K562 (cell line): Measurements from ENCODE around the gene LYVE1. TPM values are rescaled to one million over a fixed set of nuclear protein-coding genes. Genes with fewer than 3 reads are reported as not detected.
A peak's percentile ranks its signal among the peaks of the same experiment; 100 is the strongest.

Source experiments
- BDP1 ChIP-seq: IDR thresholded peaks from 3 replicates; pipeline ENCODE4 v1.6.1; 2011; ENCODE audit not compliant: insufficient read length, insufficient read depth
- CBFA2T3 ChIP-seq: fragments of 450-650 bp; IDR thresholded peaks from 2 replicates; pipeline ENCODE4 v1.6.1; 2017
- PHF20 ChIP-seq: fragments of 450-650 bp; IDR thresholded peaks from 2 replicates; pipeline ENCODE4 v1.6.1; 2018; ENCODE audit not compliant: partially characterized antibody
- POLR2AphosphoS5 ChIP-seq: IDR thresholded peaks from 2 replicates; pipeline ENCODE4 v1.6.1; 2011; ENCODE audit warnings: mild to moderate bottlenecking, low read depth, low read length, moderate library complexity; ENCODE audit not compliant: control insufficient read depth, insufficient read depth
- PRPF4 ChIP-seq: fragments of 200-400 bp; formaldehyde crosslinking; IDR thresholded peaks from one replicate; pipeline ENCODE4 v1.6.1; 2017; ENCODE audit warnings: low read length, low read depth, mild to moderate bottlenecking; ENCODE audit not compliant: insufficient read depth, poor library complexity, severe bottlenecking
- SAFB2 ChIP-seq: fragments of 200-400 bp; formaldehyde crosslinking; IDR thresholded peaks from 2 replicates; pipeline ENCODE4 v1.6.1; 2018; ENCODE audit warnings: borderline replicate concordance, low read length, low read depth, moderate library complexity; ENCODE audit not compliant: severe bottlenecking
- SMARCA4 ChIP-seq: fragments of 450-650 bp; IDR thresholded peaks from 2 replicates; pipeline ENCODE4 v1.6.1; 2016
- SRSF3 ChIP-seq: fragments of 200-400 bp; formaldehyde crosslinking; IDR thresholded peaks from 2 replicates; pipeline ENCODE4 v1.6.1; 2016; ENCODE audit warnings: mild to moderate bottlenecking, low read length, moderate library complexity; ENCODE audit not compliant: insufficient read depth
- TAL1 ChIP-seq: fragments of 450-650 bp; IDR thresholded peaks from 2 replicates; pipeline ENCODE4 v1.6.1; 2016; ENCODE audit warnings: mild to moderate bottlenecking
- TCF3 ChIP-seq: sonication (generic); formaldehyde crosslinking; IDR thresholded peaks from 2 replicates; pipeline ENCODE4 v1.4.0; 2020; ENCODE audit warnings: mild to moderate bottlenecking, missing genetic modification reagents
- TEAD4 ChIP-seq, 2 experiments: sonication (generic) in 1 of 2; formaldehyde crosslinking in 1 of 2; IDR thresholded peaks; 2 replicates each; pipeline versions ENCODE4 v1.6.1 to v1.8.0; 2012 to 2022; ENCODE audit warnings: borderline replicate concordance in 1 of 2, inconsistent platforms in 1 of 2, low read length in 1 of 2, mild to moderate bottlenecking in 1 of 2, missing genetic modification reagents in 1 of 2
- ZBTB40 ChIP-seq, 2 experiments: fragments of 450-650 bp in 1 of 2; sonication (generic) in 1 of 2; formaldehyde crosslinking in 1 of 2; IDR thresholded peaks; 2 replicates each; pipeline versions ENCODE4 v1.7.1 to v1.9.0; 2016 to 2022; ENCODE audit warnings: inconsistent platforms in 1 of 2, mild to moderate bottlenecking in 1 of 2, missing genetic modification reagents in 1 of 2
- ZNF384 ChIP-seq: IDR thresholded peaks from 2 replicates; pipeline ENCODE4 v1.6.1; 2012; ENCODE audit warnings: low read depth, low read length, improper control_type of control experiment
- ZNF395 ChIP-seq: fragments of 200-800 bp; sonication (Bioruptor generic); IDR thresholded peaks from 2 replicates; pipeline ENCODE4 v1.6.1; 2017; ENCODE audit warnings: missing genetic modification characterization, missing compliant biosample characterization
- ZNF696 ChIP-seq: fragments of 250-450 bp; sonication (Bioruptor Pico); conservative IDR thresholded peaks from 2 replicates; pipeline ENCODE4 v1.4.0; 2020; ENCODE audit warnings: mild to moderate bottlenecking, moderate library complexity
- polyA plus RNA-seq, 8 experiments: library from polyadenylated mRNA; depleted of rRNA in 4 of 8; stranded (reverse) in 5 of 8; unstranded in 3 of 8; fragments of >200 nt; fragmentation: Nextera tagmentation in 2 of 8; fragmentation: Illumina TruSeq in 1 of 8; extraction: Ambion mirVana in 2 of 8; extraction: Trizol in 1 of 8; gene quantifications; 2 replicates each; pipeline versions ENCODE4 v1.2.1 to v1.2.3, GENCODE V29; 2011 to 2014; ENCODE audit warnings: inconsistent platforms in 1 of 8, missing spikeins in 1 of 8
- total RNA-seq, 7 experiments: library from RNA; depleted of rRNA in 6 of 7; stranded (reverse); fragments of >200 nt in 6 of 7; fragmentation: Illumina TruSeq in 2 of 7; extraction: Trizol in 2 of 7; gene quantifications; 2 replicates each; pipeline versions ENCODE4 v1.2.1 to v1.2.3, GENCODE V29; 2011 to 2021; ENCODE audit warnings: low replicate concordance in 1 of 7
- TF ChIP-seq, protein P1 (sequence below), 3 experiments: IDR thresholded peaks in 2 of 3; conservative IDR thresholded peaks in 1 of 3; 2 replicates each; pipeline ENCODE4 v1.5.1; 2011 to 2012; ENCODE audit warnings: low read length in 3 of 3, mild to moderate bottlenecking in 3 of 3, control low read depth in 2 of 3, improper control_type of control experiment in 1 of 3, inconsistent platforms in 1 of 3, low read depth in 1 of 3, mixed read lengths in 1 of 3, moderate library complexity in 1 of 3; ENCODE audit not compliant: insufficient read depth in 2 of 3

The LYVE1 gene
- total and polyA plus RNA-seq, 9 of the 15 experiments (the other 6 are each of a cell fraction or from before 2014, with no cell fraction given), result 0.06 to 1.1 (median 0.14) TPM; not detected in 1

- no peak for TF ChIP-seq POLR2AphosphoS5
- no peak for TF ChIP-seq ZBTB40 (IDR thresholded peaks at IDR 0.05)
- no peak for TF ChIP-seq ZBTB40 (CRISPR knock-in tag; IDR thresholded peaks at IDR 0.05)
- TF ChIP-seq ZNF696 (CRISPR knock-in tag), result no peak
- TF ChIP-seq TCF3 (CRISPR knock-in tag), result peak; percentile 48
- TF ChIP-seq, protein P1, sequence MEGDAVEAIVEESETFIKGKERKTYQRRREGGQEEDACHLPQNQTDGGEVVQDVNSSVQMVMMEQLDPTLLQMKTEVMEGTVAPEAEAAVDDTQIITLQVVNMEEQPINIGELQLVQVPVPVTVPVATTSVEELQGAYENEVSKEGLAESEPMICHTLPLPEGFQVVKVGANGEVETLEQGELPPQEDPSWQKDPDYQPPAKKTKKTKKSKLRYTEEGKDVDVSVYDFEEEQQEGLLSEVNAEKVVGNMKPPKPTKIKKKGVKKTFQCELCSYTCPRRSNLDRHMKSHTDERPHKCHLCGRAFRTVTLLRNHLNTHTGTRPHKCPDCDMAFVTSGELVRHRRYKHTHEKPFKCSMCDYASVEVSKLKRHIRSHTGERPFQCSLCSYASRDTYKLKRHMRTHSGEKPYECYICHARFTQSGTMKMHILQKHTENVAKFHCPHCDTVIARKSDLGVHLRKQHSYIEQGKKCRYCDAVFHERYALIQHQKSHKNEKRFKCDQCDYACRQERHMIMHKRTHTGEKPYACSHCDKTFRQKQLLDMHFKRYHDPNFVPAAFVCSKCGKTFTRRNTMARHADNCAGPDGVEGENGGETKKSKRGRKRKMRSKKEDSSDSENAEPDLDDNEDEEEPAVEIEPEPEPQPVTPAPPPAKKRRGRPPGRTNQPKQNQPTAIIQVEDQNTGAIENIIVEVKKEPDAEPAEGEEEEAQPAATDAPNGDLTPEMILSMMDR (IDR thresholded peaks at IDR 0.05 in 2 of 3, conservative IDR thresholded peaks at IDR 0.05 in 1 of 3; ENCODE audit: insufficient read depth in 2 of 3, low read depth in 1 of 3, low read length in 3 of 3), result no peak
- TF ChIP-seq ZNF384, result no peak
- TF ChIP-seq SAFB2, result no peak
- no peak for TF ChIP-seq ZNF395 (CRISPR knock-in tag)
- TF ChIP-seq TAL1, result peak; percentile 29; the same call in 1 of the 2 replicates
- TF ChIP-seq PHF20, result no peak
- TF ChIP-seq TEAD4 (IDR thresholded peaks at IDR 0.05; ENCODE audit: low read length), result peak; percentile 52; the same call in 1 of the 2 replicates
- no peak for TF ChIP-seq TEAD4 (CRISPR knock-in tag; IDR thresholded peaks at IDR 0.05; ENCODE audit: borderline replicate concordance)
- TF ChIP-seq SRSF3, result no peak
- TF ChIP-seq BDP1, result no peak
- peak; percentile 45 for TF ChIP-seq CBFA2T3
- no peak for TF ChIP-seq PRPF4
- 0 out of 2 replicates have a peak, but pooled peaks have one; percentile 23 for TF ChIP-seq SMARCA4
Measured at GRCh38 chr11:10532526-10532925, 35.9 kb downstream of the LYVE1 start (continued).
